ENCODE measurements around the gene SWAP70.

Gene SWAP70

GRCh38 chr11:9776203-9776602, 112.3 kb downstream of the SWAP70 start:
- no peak for DNase-seq (ENCODE audit: low spot score)

- DNase-seq (ENCODE audit: low spot score): no peak
These were observed 113.2 kb downstream of the SWAP70 start for GRCh38 chr11:9777066-9777465.

GRCh38 chr11:9777525-9777924, 113.6 kb downstream of the SWAP70 start:
- DNase-seq (ENCODE audit: low spot score): no peak

GRCh38 chr11:9780929-9781328, 117.1 kb downstream of the SWAP70 start:
- no peak for DNase-seq (ENCODE audit: low spot score)

GRCh38 chr11:9783986-9784385, 120.1 kb downstream of the SWAP70 start:
- no peak for DNase-seq (ENCODE audit: low spot score)

- DNase-seq (ENCODE audit: low spot score): no peak
These were observed 120.9 kb downstream of the SWAP70 start for GRCh38 chr11:9784602-9785315.

- DNase-seq (ENCODE audit: low spot score): no peak
These were observed 123.4 kb downstream of the SWAP70 start for GRCh38 chr11:9787260-9787659.

GRCh38 chr11:9787981-9788521, 124.2 kb downstream of the SWAP70 start:
- DNase-seq (ENCODE audit: low spot score): no peak

GRCh38 chr11:9789910-9790309, 126.0 kb downstream of the SWAP70 start:
- no peak for DNase-seq (ENCODE audit: low spot score)

- DNase-seq (ENCODE audit: low spot score): no peak
These were observed 126.8 kb downstream of the SWAP70 start for GRCh38 chr11:9790703-9791102.

GRCh38 chr11:9796266-9796665, 132.4 kb downstream of the SWAP70 start:
- no peak for DNase-seq (ENCODE audit: low spot score)

GRCh38 chr11:9796854-9797253, 133.0 kb downstream of the SWAP70 start:
- no peak for DNase-seq (ENCODE audit: low spot score)

GRCh38 chr11:9797300-9797699, 133.4 kb downstream of the SWAP70 start:
- DNase-seq (ENCODE audit: low spot score): no peak

GRCh38 chr11:9799886-9800285, 136.0 kb downstream of the SWAP70 start:
- no peak for DNase-seq (ENCODE audit: low spot score)

- no peak for DNase-seq (ENCODE audit: low spot score)
These were observed 138.5 kb downstream of the SWAP70 start for GRCh38 chr11:9802291-9802861.
